HL-60 (cell line): Measurements from ENCODE around the gene TRIP13.

Experiments
- DNase-seq, 2 experiments: peaks; one replicate each; pipeline ENCODE4 v3.0.0-alpha.2; 2010 to 2020; ENCODE audit warnings: low read depth in 1 of 2, low spot score in 1 of 2
- H3K27ac ChIP-seq: fragments of 250-450 bp; sonication (Bioruptor Pico); replicated peaks from 2 replicates; pipeline ENCODE4 v1.5.1; 2020; ENCODE audit warnings: mild to moderate bottlenecking, moderate library complexity
- H3K27me3 ChIP-seq: fragments of 250-450 bp; sonication (Bioruptor Pico); 2 replicates; pipeline ENCODE4 v1.5.1; 2021; ENCODE audit warnings: mild to moderate bottlenecking, moderate library complexity; ENCODE audit not compliant: insufficient read depth, poor library complexity, severe bottlenecking
- H3K4me3 ChIP-seq: replicated peaks from 2 replicates; pipeline ENCODE4 v1.5.1; 2011; ENCODE audit warnings: mild to moderate bottlenecking, control low read depth, low read length; ENCODE audit not compliant: insufficient read depth
- GABPA ChIP-seq: IDR thresholded peaks from 2 replicates; pipeline ENCODE4 v1.6.1; 2012; ENCODE audit warnings: low read depth
- POLR2AphosphoS5 ChIP-seq: IDR thresholded peaks from 2 replicates; pipeline ENCODE4 v1.6.1; 2012; ENCODE audit warnings: low read depth
- REST ChIP-seq: IDR thresholded peaks from 2 replicates; pipeline ENCODE4 v1.6.1; 2012; ENCODE audit warnings: low read depth; ENCODE audit not compliant: insufficient replicate concordance
- SPI1 ChIP-seq: IDR thresholded peaks from 2 replicates; pipeline ENCODE4 v1.6.1; 2012; ENCODE audit warnings: low read depth, mild to moderate bottlenecking, borderline replicate concordance
- TF ChIP-seq, protein P1 (sequence below): IDR thresholded peaks from one replicate; pipeline ENCODE4 v1.5.1; 2011; ENCODE audit warnings: low read length, control low read depth, inconsistent platforms; ENCODE audit not compliant: insufficient read depth

TRIP13 gene

DNA sequence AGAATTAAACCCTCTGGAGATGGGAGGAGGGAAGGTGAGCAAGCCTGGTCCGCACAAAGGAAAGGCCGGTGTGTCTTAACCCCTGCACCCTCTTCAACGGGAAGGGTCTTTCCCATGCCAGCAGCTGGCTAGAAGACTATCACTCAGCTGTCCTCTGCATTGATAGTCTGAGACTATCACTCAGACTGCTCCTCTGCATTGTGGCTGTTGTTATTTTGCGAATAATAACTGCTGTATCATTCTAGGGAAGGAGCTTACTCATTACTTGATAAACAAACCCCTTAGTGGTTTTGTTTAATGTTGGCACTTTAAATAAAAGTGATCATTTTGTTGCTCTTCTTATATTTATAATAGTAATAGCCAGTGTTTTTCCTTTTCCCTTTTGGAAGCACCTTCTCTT, 8.1 kb downstream of the TRIP13 start:
- TF ChIP-seq, protein P1, sequence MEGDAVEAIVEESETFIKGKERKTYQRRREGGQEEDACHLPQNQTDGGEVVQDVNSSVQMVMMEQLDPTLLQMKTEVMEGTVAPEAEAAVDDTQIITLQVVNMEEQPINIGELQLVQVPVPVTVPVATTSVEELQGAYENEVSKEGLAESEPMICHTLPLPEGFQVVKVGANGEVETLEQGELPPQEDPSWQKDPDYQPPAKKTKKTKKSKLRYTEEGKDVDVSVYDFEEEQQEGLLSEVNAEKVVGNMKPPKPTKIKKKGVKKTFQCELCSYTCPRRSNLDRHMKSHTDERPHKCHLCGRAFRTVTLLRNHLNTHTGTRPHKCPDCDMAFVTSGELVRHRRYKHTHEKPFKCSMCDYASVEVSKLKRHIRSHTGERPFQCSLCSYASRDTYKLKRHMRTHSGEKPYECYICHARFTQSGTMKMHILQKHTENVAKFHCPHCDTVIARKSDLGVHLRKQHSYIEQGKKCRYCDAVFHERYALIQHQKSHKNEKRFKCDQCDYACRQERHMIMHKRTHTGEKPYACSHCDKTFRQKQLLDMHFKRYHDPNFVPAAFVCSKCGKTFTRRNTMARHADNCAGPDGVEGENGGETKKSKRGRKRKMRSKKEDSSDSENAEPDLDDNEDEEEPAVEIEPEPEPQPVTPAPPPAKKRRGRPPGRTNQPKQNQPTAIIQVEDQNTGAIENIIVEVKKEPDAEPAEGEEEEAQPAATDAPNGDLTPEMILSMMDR = no peak
- TF ChIP-seq SPI1 (no peak), POLR2AphosphoS5 (no peak), GABPA (no peak), REST (no peak)
- H3K27me3 ChIP-seq = no peaks in the 10 kb centered on the region

DNA sequence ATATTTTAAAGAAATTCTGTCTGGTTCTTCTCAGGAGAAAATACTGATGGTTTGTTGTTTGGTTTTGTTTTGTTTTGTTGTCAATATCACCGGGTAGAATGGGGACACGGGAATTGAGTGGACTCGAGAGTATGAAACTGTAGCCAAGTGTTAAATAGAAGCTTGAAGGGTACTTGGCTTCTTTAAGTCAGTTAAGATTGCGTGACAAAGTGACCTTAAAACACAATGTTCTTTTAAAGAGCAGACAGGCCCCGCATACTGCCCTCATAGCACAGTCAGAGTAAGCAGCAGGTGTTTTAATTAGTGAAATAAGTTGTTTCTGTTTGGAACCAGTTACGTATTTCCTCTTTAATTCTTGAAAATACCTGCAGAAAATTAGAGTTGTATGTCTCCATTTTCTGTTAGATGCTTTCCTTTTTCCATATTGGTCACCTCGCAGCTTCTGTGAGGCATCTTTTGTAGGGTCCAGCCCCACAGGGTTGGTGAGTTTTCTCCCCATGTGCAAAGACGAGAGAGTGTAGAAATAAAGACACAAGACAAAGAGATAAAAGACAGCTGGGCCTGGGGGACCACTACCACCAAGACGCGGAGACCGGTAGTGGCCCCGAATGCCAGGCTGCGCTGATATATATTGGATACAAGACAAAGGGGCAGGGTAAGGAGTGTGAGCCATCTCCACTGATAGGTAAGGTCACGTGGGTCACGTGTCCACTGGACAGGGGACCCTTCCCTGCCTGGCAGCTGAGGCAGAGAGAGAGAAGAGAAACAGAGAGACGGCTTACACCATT, 9.6 kb downstream of the TRIP13 start:
- H3K27ac ChIP-seq = no peak overlapping the region
- H3K27me3 ChIP-seq = no peaks in the 10 kb centered on the region
- H3K4me3 ChIP-seq = no peak overlapping the region
- TF ChIP-seq REST = no peak
- no peak for TF ChIP-seq GABPA
- no peak for TF ChIP-seq SPI1
- no peak for TF ChIP-seq POLR2AphosphoS5
- TF ChIP-seq, protein P1 = no peak
- DNase-seq = no peak

More for the DNA sequence above, 8.1 kb downstream of the TRIP13 start:
- DNase-seq = no peak
- no peak overlapping the region for H3K27ac ChIP-seq
- H3K4me3 ChIP-seq = no peak overlapping the region

- H3K27me3 ChIP-seq = no peaks in the 10 kb centered on the region
- H3K27ac ChIP-seq = no peak overlapping the region
- no peak for TF ChIP-seq GABPA
- TF ChIP-seq REST = no peak
- TF ChIP-seq, protein P1 = no peak
- no peak for TF ChIP-seq SPI1
- TF ChIP-seq POLR2AphosphoS5 = no peak
- H3K4me3 ChIP-seq = no peak overlapping the region
- no peak for DNase-seq
These were observed 11.0 kb downstream of the TRIP13 start for GRCh38 chr5:903756-904096.
